GM12878 (cell line): Measurements from ENCODE around the gene TMEM86A. TPM values are rescaled to one million over a fixed set of nuclear protein-coding genes. Genes with fewer than 3 reads are reported as not detected.

Experiments used
- ATAC-seq: fragments of 200-7000 bp; cut with Tn5 transposase; 3 replicates; pipeline ENCODE4 v1.9.1; 2020; ENCODE audit warnings: mild to moderate bottlenecking, moderate library complexity
- BruUV-seq: library from RNA; stranded (reverse); fragments of 400-500 nt; replicated peaks from 2 replicates; lab custom pipeline; 2021; lab: Mats Ljungman, UMichigan
- CTCF ChIA-PET: fragments of 300-600 bp; sonication (Branson Sonifier 250); formaldehyde crosslinking; extraction: SDS; loops from one replicate; lab custom pipeline; 2021; ENCODE audit warnings: inconsistent platforms; lab: Yijun Ruan, JAX
- POLR2A ChIA-PET: fragments of 350-600 bp; formaldehyde crosslinking; extraction: SDS; loops from one replicate; lab custom pipeline; 2021; ENCODE audit warnings: inconsistent platforms; lab: Charles Lee
- RAD21 ChIA-PET: fragments of 300-600 bp; sonication (Branson Sonifier 250); formaldehyde crosslinking; loops from one replicate; lab custom pipeline; 2023; ENCODE audit warnings: antibody characterized with exemption; ENCODE audit not compliant: unreplicated experiment; lab: Charles Lee
- SMC1A ChIA-PET: fragments of 300-600 bp; sonication (Branson Sonifier 250); formaldehyde crosslinking; loops from one replicate; lab custom pipeline; 2023; ENCODE audit not compliant: unreplicated experiment, uncharacterized antibody; lab: Charles Lee
- DNase-seq: peaks from one replicate; pipeline ENCODE4 v3.0.0-alpha.2; 2011; ENCODE audit warnings: low read depth, low spot score
- FAIRE-seq: peaks from 3 replicates; lab custom pipeline; 2011; peaks lifted over from hg19 to GRCh38; lab: Jason Lieb, UNC
- H2AFZ ChIP-seq: 2 replicates; pipeline ENCODE4 v1.6.0; 2011; ENCODE audit warnings: low read depth, low read length, control low read depth; ENCODE audit not compliant: control insufficient read depth
- H3K27ac ChIP-seq: 2 replicates; pipeline ENCODE4 v1.5.1; 2011; ENCODE audit warnings: control low read depth; ENCODE audit not compliant: control insufficient read depth, insufficient read depth
- H3K27me3 ChIP-seq, 2 experiments: replicated peaks in 1 of 2; 2 replicates each; pipeline versions ENCODE4 v1.6.0 to v1.6.1; 2011; ENCODE audit warnings: low read length in 1 of 2; ENCODE audit not compliant: control insufficient read depth in 2 of 2, insufficient read depth in 2 of 2
- H3K36me3 ChIP-seq, 2 experiments: 2 replicates each; pipeline ENCODE4 v1.5.1; 2011; ENCODE audit warnings: low read length in 1 of 2; ENCODE audit not compliant: control insufficient read depth in 2 of 2, insufficient read depth in 2 of 2
- H3K4me1 ChIP-seq: 2 replicates; pipeline ENCODE4 v1.6.1; 2011; ENCODE audit warnings: mild to moderate bottlenecking, low read length, moderate library complexity, mixed read lengths; ENCODE audit not compliant: control insufficient read depth, insufficient read depth
- H3K4me2 ChIP-seq: 2 replicates; pipeline ENCODE4 v1.6.0; 2011; ENCODE audit warnings: control low read depth; ENCODE audit not compliant: control insufficient read depth, insufficient read depth
- H3K4me3 ChIP-seq: fragments of 200-600 bp; sonication (generic); 2 replicates; pipeline ENCODE4 v1.5.1; 2016
- H3K79me2 ChIP-seq: 2 replicates; pipeline ENCODE4 v1.6.0; 2011; ENCODE audit warnings: low read length; ENCODE audit not compliant: control insufficient read depth, insufficient read depth
- H3K9ac ChIP-seq: 2 replicates; pipeline ENCODE4 v1.8.0; 2011; ENCODE audit warnings: low read length, control low read depth, mixed read lengths; ENCODE audit not compliant: control insufficient read depth, insufficient read depth
- H3K9me3 ChIP-seq: replicated peaks from 3 replicates; pipeline ENCODE4 v1.5.1; 2011; ENCODE audit warnings: mild to moderate bottlenecking, low read length; ENCODE audit not compliant: control insufficient read depth, insufficient read depth
- H4K20me1 ChIP-seq: 2 replicates; pipeline ENCODE4 v1.6.0; 2011; ENCODE audit not compliant: control insufficient read depth, insufficient read depth
- BACH1 ChIP-seq: fragments of 450-650 bp; IDR thresholded peaks from 2 replicates; pipeline ENCODE4 v1.6.1; 2017; ENCODE audit warnings: mild to moderate bottlenecking, borderline replicate concordance
- CBFB ChIP-seq: IDR thresholded peaks from 2 replicates; pipeline ENCODE4 v1.6.1; 2016; ENCODE audit warnings: antibody characterized with exemption, low read depth
- CBX3 ChIP-seq: fragments of 200-600 bp; sonication (generic); IDR thresholded peaks from 2 replicates; pipeline ENCODE4 v1.6.1; 2016; ENCODE audit warnings: low read depth, borderline replicate concordance
- CHD2 ChIP-seq: IDR thresholded peaks from 2 replicates; pipeline ENCODE4 v1.6.1; 2011; ENCODE audit warnings: low read depth, low read length, improper control_type of control experiment, borderline replicate concordance
- IRF5 ChIP-seq: fragments of 450-650 bp; IDR thresholded peaks from 2 replicates; pipeline ENCODE4 v1.6.1; 2017; ENCODE audit warnings: borderline replicate concordance
- KLF5 ChIP-seq: fragments of 450-650 bp; IDR thresholded peaks from 2 replicates; pipeline ENCODE4 v1.6.1; 2014; ENCODE audit warnings: mild to moderate bottlenecking; ENCODE audit not compliant: partially characterized antibody
- MLLT1 ChIP-seq: fragments of 450-650 bp; IDR thresholded peaks from 2 replicates; pipeline ENCODE4 v1.6.1; 2016; ENCODE audit warnings: mild to moderate bottlenecking
- MTA3 ChIP-seq: IDR thresholded peaks from 2 replicates; pipeline ENCODE4 v1.6.1; 2012; ENCODE audit warnings: low read length, inconsistent platforms, borderline replicate concordance
- PAX8 ChIP-seq: fragments of 450-650 bp; IDR thresholded peaks from 2 replicates; pipeline ENCODE4 v1.6.1; 2017; ENCODE audit warnings: mild to moderate bottlenecking, moderate library complexity
- POU2F2 ChIP-seq: IDR thresholded peaks from 3 replicates; pipeline ENCODE4 v1.6.1; 2011; ENCODE audit warnings: low read depth, mild to moderate bottlenecking, low read length, borderline replicate concordance
- SP1 ChIP-seq: IDR thresholded peaks from one replicate; pipeline ENCODE4 v1.6.1; 2011; ENCODE audit warnings: low read depth, low read length
- USF1 ChIP-seq: IDR thresholded peaks from 2 replicates; pipeline ENCODE4 v1.6.1; 2011; ENCODE audit warnings: borderline replicate concordance, low read depth, mild to moderate bottlenecking, moderate library complexity, mixed read lengths, low read length; ENCODE audit not compliant: insufficient read depth; ENCODE audit errors: extremely low read length
- WGBS: methylation state at CpG from one replicate; pipeline ENCODE4 v1.1.6; 2016; ENCODE audit warnings: low lambda C conversion rate; ENCODE audit not compliant: insufficient replicate concordance, insufficient coverage; ENCODE audit errors: missing lambda C conversion rate; 5-methylcytosine and 5-hydroxymethylcytosine counted together
- in situ Hi-C: fragments of 300-500 bp; cut with MboI; formaldehyde crosslinking; loops from 9 replicates; pipeline ENCODE4 v1.14.3; 2018; ENCODE audit warnings: mixed read lengths
- intact Hi-C: fragments of 100-400 bp; cut with micrococcal nuclease; formaldehyde crosslinking; loops from one replicate; pipeline ENCODE4 v1.14.2; 2022; ENCODE audit not compliant: unreplicated experiment
- polyA plus RNA-seq, 11 experiments: library from polyadenylated mRNA; depleted of rRNA in 4 of 11; unstranded in 6 of 11; stranded (reverse) in 5 of 11; fragments of >200 nt; fragmentation: Nextera tagmentation in 4 of 11; fragmentation: Illumina TruSeq in 1 of 11; extraction: Ambion mirVana in 4 of 11; extraction: Trizol in 1 of 11; gene quantifications; 1 replicate in 1 of 11; 2 replicates in 10 of 11; pipeline versions ENCODE4 v1.2.1 to v1.2.3, GENCODE V29; 2011 to 2016; ENCODE audit warnings: inconsistent platforms in 2 of 11, missing spikeins in 2 of 11, low read depth in 1 of 11
- total RNA-seq, 4 experiments: library from RNA; depleted of rRNA in 3 of 4; stranded (reverse); fragments of >200 nt in 3 of 4; fragmentation: Illumina TruSeq in 1 of 4; extraction: Trizol in 1 of 4; gene quantifications; 2 replicates each; pipeline versions ENCODE4 v1.2.1 to v1.2.3, GENCODE V29; 2013 to 2021

The TMEM86A gene
- total and polyA plus RNA-seq, 10 of the 15 experiments (the other 5 are each of a cell fraction or from before 2014, with no cell fraction given): 0.01 to 0.11 (median 0.06) TPM; not detected in 7

GRCh38 chr11:18698341-18699268 is at the start of gene TMEM86A (continued):
- TF ChIP-seq USF1 (peak; percentile 72), SP1 (peak; percentile 28)

DNA sequence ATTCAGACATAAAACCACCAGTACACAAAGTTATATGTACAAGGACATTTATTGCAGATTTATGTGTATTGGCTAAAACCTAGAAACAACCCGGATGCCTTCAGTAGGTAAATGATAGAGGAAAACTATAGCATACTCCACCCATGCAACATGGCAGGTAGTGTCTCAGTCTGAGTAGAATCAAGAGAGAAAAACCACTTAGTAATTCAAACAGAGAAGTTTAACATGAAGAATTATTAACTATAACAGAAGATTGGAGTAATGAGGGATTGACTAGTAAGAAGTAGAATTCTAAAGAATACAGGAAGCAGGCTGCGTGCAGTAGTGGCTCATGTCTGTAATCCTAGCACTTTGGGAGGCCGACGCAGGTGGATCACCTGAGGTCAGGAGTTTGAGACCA is 48.2 kb upstream of the TMEM86A start:
- WGBS: 13% methylated on average over 4 of the region's 4 CpGs
- Histone ChIP-seq H3K9me3 (peaks cover 2% of the 10 kb centered on the region; the same call in 2 of the 3 replicates), H3K4me1 (no peaks in the 10 kb centered on the region), H3K79me2 (no peaks in the 10 kb centered on the region), H3K4me2 (no peak overlapping the region), H3K9ac (no peak overlapping the region), H3K4me3 (no peak overlapping the region), H4K20me1 (no peaks in the 10 kb centered on the region), H3K27me3 (no peaks in the 10 kb centered on the region), H3K36me3 (no peaks in the 10 kb centered on the region), H2AFZ (no peak overlapping the region), H3K27ac (no peak overlapping the region)
- ChIA-PET CTCF (interaction anchor here (0.7 to 6.7 kb wide), 15 partner anchors 16 to 407 kb away, joined by 3 to 86 read pairs (median 4); partner anchors contain the start of gene SPTY2D1), SMC1A (interaction anchor here (1.0 to 4.6 kb wide), 9 partner anchors 11 to 407 kb away, joined by 3 to 33 read pairs (median 5); no protein-coding TSS in a partner anchor), RAD21 (interaction anchor here (0.6 to 2.2 kb wide), 4 partner anchors 71 to 110 kb away, joined by 3 to 11 read pairs (median 3); no protein-coding TSS in a partner anchor), POLR2A (no interaction called here)
- BruUV-seq: no TSS peak
- TF ChIP-seq MTA3 (no peak), CBFB (no peak), CBX3 (no peak), KLF5 (no peak), PAX8 (no peak), BACH1 (no peak), MLLT1 (no peak), IRF5 (no peak), CHD2 (no peak), POU2F2 (no peak)
- no peak for DNase-seq
- in situ Hi-C loops: loop anchor here (5.0 kb wide), 1 partner anchor 113 kb away; no protein-coding TSS in a partner anchor
- no peak for FAIRE-seq
- intact Hi-C loops: loop anchor here (10.0 kb wide), 1 partner anchor 406 kb away; the partner anchor contains the start of gene SAA2
- ATAC-seq: no peak; the same call in 2 of the 3 replicates
